Testis (tissue), 3 donors: ENCODE data around the gene VASH2. TPM values are rescaled to one million over a fixed set of nuclear protein-coding genes. Genes with fewer than 3 reads are reported as not detected.
"Not testable (repeated sequence)": the region's sequence is repeated elsewhere in the genome, so short reads cannot be mapped to it uniquely, and the experiment has no call there.

Experiments
- DNase-seq: peaks from one replicate; pipeline ENCODE4 v3.0.0-alpha.2; 2019
- H3K27ac ChIP-seq, 2 donors: fragments of 200-600 bp; sonication (generic); one replicate each; pipeline ENCODE4 v1.5.1; 2019
- H3K27me3 ChIP-seq: fragments of 200-600 bp; sonication (generic); one replicate; pipeline ENCODE4 v1.5.1; 2019
- H3K36me3 ChIP-seq: fragments of 200-600 bp; sonication (generic); one replicate; pipeline ENCODE4 v1.5.1; 2017; ENCODE audit warnings: low read depth; ENCODE audit errors: missing control alignments
- H3K4me1 ChIP-seq: fragments of 200-600 bp; sonication (generic); one replicate; pipeline ENCODE4 v1.5.1; 2019
- H3K4me3 ChIP-seq, 2 donors: fragments of 200-600 bp; sonication (generic); one replicate each; pipeline ENCODE4 v1.5.1; 2017 to 2019
- H3K9me3 ChIP-seq: fragments of 200-600 bp; sonication (generic); one replicate; pipeline ENCODE4 v1.5.1; 2017
- POLR2A ChIP-seq: fragments of 450-650 bp; IDR thresholded peaks from one replicate; pipeline ENCODE4 v1.6.1; 2017; ENCODE audit warnings: antibody characterized with exemption, mild to moderate bottlenecking, moderate library complexity
- WGBS, 2 donors: methylation state at CpG; one replicate each; pipeline ENCODE4 v1.1.5; 2018; 5-methylcytosine and 5-hydroxymethylcytosine counted together
- intact Hi-C: fragments of 100-400 bp; cut with DNase I; formaldehyde crosslinking; loops from one replicate; pipeline ENCODE4 v1.15.1; 2023; ENCODE audit warnings: low total_unique reads
- polyA plus RNA-seq: library from polyadenylated mRNA; stranded (reverse); fragments of 350-450 nt; fragmentation: Illumina TruSeq; extraction: RNeasy Lipid Tissue Mini Kit (QIAGEN cat#74804); gene quantifications from one replicate; pipeline ENCODE4 v1.2.3, GENCODE V29; 2014; ENCODE audit warnings: low read depth, low replicate concordance; ENCODE audit not compliant: insufficient read depth
- total RNA-seq, 2 donors: library from RNA; depleted of rRNA; stranded (reverse); fragments of >200 nt; gene quantifications; one replicate each; pipeline ENCODE4 v1.2.3, GENCODE V29; 2016
- TF ChIP-seq, protein P1 (sequence below), 3 experiments: fragments of 450-650 bp in 2 of 3; fragments of 200-600 bp in 1 of 3; sonication (generic) in 1 of 3; IDR thresholded peaks; one replicate each; pipeline ENCODE4 v1.5.1; 2016 to 2019; ENCODE audit warnings: antibody characterized with exemption in 3 of 3, mild to moderate bottlenecking in 2 of 3, moderate library complexity in 1 of 3

The VASH2 gene
- total and polyA plus RNA-seq, 3 donors from 2014 or later, result 9.5 to 30.9 (median 18.0) TPM

DNA sequence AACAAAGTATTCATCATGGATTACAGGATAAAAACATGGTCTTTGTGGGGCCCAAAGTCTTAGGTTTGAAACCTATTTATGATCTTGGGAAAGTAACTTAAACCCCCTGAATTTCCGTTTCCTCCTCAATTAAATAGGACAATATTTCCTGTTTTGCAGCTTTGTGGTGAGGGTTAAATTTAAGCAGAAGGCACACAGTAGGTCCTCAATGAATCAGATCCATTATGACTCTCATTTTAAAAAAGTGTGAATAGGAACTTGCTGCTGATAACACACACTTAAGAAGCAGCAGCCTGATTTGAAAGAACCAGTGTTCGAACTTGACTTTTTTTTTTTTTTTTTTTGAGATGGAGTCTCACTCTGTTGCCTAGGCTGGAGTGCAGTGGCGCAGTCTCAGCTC lies 41.4 kb upstream of the VASH2 start:
- WGBS, 2 donors, result 75 to 96% methylated on average over 3 of the region's 3 CpGs
- intact Hi-C loops, result no loop called here
- H3K27me3 ChIP-seq, result no peaks in the 10 kb centered on the region
- H3K4me1 ChIP-seq, result no peaks in the 10 kb centered on the region
- H3K27ac ChIP-seq, result no peak overlapping the region
- no peaks in the 10 kb centered on the region for H3K9me3 ChIP-seq
- no peak for DNase-seq
- TF ChIP-seq POLR2A, result no peak
- TF ChIP-seq, protein P1, sequence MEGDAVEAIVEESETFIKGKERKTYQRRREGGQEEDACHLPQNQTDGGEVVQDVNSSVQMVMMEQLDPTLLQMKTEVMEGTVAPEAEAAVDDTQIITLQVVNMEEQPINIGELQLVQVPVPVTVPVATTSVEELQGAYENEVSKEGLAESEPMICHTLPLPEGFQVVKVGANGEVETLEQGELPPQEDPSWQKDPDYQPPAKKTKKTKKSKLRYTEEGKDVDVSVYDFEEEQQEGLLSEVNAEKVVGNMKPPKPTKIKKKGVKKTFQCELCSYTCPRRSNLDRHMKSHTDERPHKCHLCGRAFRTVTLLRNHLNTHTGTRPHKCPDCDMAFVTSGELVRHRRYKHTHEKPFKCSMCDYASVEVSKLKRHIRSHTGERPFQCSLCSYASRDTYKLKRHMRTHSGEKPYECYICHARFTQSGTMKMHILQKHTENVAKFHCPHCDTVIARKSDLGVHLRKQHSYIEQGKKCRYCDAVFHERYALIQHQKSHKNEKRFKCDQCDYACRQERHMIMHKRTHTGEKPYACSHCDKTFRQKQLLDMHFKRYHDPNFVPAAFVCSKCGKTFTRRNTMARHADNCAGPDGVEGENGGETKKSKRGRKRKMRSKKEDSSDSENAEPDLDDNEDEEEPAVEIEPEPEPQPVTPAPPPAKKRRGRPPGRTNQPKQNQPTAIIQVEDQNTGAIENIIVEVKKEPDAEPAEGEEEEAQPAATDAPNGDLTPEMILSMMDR (IDR thresholded peaks at IDR 0.05), result no peak
- H3K36me3 ChIP-seq, result no peaks in the 10 kb centered on the region
- H3K4me3 ChIP-seq, result no peak overlapping the region

DNA sequence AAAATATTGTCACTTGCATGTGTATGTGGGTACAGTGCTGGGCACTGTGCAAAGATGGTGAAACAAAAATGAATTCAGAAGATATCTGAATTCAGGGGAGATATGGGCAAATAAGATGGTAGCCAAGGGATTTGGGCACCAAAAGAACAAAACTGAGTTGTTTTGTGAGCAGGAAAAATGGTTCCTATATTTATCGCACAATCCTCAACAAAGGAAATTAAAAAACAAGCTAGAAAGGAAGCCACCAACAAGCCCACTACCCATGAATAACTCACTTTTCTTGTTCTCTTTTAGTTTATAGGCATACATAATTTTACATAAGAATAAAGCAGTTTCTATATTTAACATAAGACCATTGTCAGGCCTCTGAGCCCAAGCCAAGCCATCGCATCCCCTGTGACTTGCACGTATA lies 40.7 kb upstream of the VASH2 start:
- H3K9me3 ChIP-seq, result no peaks in the 10 kb centered on the region
- WGBS, 2 donors, result 87 to 96% methylated on average over 3 of the region's 3 CpGs
- no peak overlapping the region for H3K4me3 ChIP-seq
- no peaks in the 10 kb centered on the region for H3K36me3 ChIP-seq
- DNase-seq, result no peak
- H3K4me1 ChIP-seq, result no peaks in the 10 kb centered on the region
- TF ChIP-seq POLR2A, result no peak
- TF ChIP-seq, protein P1 (IDR thresholded peaks at IDR 0.05), result no peak
- H3K27me3 ChIP-seq, result no peaks in the 10 kb centered on the region
- intact Hi-C loops, result no loop called here
- H3K27ac ChIP-seq, result no peak overlapping the region

DNA sequence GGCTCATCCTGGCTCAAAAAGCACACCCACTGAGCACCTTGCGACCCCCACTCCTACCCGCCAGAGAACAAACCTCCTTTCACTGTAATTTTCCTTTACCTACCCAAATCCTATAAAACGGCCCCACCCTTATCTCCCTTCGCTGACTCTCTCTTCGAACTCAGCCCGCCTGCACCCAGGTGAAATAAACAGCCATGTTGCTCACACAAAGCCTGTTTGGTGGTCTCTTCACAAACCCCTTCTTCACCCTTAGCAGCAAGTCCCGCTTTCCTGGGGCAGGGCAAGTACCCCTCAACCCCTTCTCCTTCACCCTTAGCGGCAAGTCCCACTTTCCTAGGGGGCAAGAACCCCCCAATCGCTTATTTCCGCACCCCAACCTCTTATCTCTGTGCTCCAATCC lies 40.1 kb upstream of the VASH2 start:
- DNase-seq, H3K27me3 ChIP-seq, H3K9me3 ChIP-seq, H3K4me3 ChIP-seq, H3K36me3 ChIP-seq, H3K27ac ChIP-seq, H3K4me1 ChIP-seq, intact Hi-C loops: not testable (repeated sequence)
- 81 to 89% methylated on average over 8 to 10 of the region's 10 CpGs for WGBS, 2 donors

DNA sequence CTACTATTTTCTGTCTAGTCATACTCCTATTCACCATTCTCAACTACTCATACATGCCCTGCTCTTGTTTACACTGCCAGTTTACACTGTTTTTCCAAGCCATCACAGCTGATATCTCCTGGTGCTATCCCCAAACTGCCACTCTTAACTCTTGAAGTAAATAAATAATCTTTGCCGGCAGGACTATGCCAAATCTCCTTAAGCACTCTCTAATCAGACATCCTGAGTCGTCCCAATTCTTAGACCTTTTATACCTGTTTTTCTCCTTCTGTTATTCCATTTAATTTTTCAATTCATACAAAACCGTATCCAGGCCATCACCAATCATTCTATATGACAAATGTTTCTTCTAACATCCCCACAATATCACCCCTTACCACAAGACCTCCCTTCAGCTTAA lies 36.7 kb upstream of the VASH2 start:
- intact Hi-C loops, DNase-seq, H3K27me3 ChIP-seq, H3K36me3 ChIP-seq, H3K4me1 ChIP-seq, H3K4me3 ChIP-seq, H3K27ac ChIP-seq, H3K9me3 ChIP-seq: not testable (repeated sequence)
- WGBS, 2 donors, result 92% methylated on average over 3 of the region's 3 CpGs

DNA sequence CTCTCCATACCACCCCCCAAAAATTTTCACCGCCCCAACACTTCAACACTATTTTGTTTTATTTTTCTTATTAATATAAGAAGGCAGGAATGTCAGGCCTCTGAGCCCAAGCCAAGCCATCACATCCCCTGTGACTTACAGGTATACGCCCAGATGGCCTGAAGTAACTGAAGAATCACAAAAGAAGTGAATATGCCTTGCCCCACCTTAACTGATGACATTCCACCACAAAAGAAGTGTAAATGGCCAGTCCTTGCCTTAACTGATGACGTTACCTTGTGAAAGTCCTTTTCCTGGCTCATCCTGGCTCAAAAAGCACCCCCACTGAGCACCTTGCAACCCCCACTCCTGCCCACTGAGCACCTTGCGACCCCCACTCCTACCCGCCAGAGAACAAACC lies 36.2 kb upstream of the VASH2 start:
- H3K36me3 ChIP-seq, H3K27ac ChIP-seq, H3K9me3 ChIP-seq, H3K4me3 ChIP-seq, H3K27me3 ChIP-seq, DNase-seq, intact Hi-C loops, H3K4me1 ChIP-seq: not testable (repeated sequence)
- WGBS, 2 donors, result 85 to 89% methylated on average over 3 to 4 of the region's 5 CpGs

DNA sequence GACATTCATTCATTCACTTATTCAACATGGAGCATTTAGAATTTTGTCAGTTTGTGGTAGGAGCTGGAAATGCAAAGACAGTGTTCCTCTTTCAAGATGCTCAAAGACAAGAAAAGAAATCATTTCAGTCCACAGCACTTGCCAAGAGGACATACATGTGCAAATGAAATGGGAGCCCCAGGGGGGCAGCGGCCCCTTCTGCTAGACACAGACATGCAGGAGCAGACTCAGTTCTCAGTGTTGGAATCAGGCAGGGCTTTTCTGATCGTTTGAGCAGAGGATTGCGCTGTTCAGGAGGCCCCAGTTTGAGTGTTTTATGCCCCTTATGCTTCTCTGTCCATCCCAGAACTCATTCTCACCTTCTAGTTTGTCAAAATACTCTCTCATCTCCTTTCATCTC lies 35.6 kb upstream of the VASH2 start:
- H3K4me1 ChIP-seq, result peaks cover 5% of the 10 kb centered on the region
- 53 to 62% methylated on average over 3 of the region's 3 CpGs for WGBS, 2 donors

More for the DNA sequence above, 35.6 kb upstream of the VASH2 start:
- Histone ChIP-seq H3K9me3 (no peaks in the 10 kb centered on the region), H3K27me3 (no peaks in the 10 kb centered on the region), H3K4me3 (no peak overlapping the region), H3K27ac (no peak overlapping the region), H3K36me3 (no peaks in the 10 kb centered on the region)
- TF ChIP-seq POLR2A, result no peak
- TF ChIP-seq, protein P1 (IDR thresholded peaks at IDR 0.05), result no peak
- DNase-seq, result no peak
- intact Hi-C loops, result no loop called here
